NCI-H82 (cell line): ENCODE data around the gene CD99L2.
"Not testable (repeated sequence)": the region's sequence is repeated elsewhere in the genome, so short reads cannot be mapped to it uniquely, and the experiment has no call there.

Experiments used
- DNase-seq: peaks from one replicate; lab custom pipeline; 2025; lab: John Stamatoyannopoulos, UW

Gene CD99L2

DNA sequence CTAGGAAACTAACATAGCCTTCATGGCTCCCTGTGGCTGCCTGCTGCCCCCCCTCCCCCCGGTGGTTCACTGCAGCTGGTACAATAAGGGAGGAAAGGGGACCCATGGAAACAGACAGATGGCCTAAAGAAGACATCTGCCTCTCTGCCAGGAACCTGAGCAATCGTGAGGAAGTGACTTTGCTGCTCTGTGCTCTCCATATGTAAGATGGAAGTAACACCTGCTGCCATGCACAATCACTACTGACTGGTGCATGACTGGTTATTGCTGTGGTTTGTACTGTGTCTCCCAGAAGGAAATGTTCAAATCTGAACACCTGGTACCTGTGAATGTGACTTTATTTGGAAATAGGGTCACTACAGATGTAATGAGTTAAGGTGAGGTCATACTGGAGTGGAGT, 43.6 kb downstream of the CD99L2 start:
- DNase-seq: peak; percentile 36

DNA sequence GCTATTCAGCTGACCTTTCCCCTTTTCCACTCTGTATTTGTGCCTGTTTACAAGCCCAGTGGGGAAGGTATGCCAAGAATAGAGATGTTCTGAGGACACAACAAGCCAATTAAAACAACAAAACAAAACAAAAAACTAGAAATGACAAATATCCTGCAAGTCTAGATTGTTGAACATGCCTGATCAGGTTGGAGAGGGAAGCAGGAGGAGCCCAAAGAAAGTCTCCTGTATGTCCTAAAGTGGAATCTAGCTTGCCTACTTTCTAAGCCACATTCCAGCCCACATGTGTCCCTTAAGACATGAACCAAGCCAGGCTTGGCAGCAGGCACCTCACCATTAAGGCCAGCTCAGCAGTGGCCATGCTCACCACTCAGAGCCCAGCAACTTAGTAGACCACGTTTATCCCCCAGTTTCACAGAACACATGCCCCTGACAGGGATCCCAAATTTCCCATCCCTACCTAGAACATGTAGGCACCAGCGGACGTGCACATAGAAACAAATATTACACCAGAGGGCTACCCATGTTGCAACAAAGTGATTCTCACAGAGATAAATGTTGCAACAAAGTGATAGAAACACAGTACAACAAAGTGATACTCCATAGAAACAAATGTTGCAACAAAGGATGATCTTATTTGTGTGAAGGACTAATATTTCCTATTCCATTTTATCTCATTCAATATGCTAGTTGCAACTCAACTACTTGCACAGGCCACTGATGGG, 48.3 kb downstream of the CD99L2 start:
- no peak for DNase-seq

- DNase-seq: no peak
Observed at GRCh38 chrX:150849486-150849885, 49.0 kb downstream of the CD99L2 start.

- DNase-seq: no peak
Observed at GRCh38 chrX:150848914-150849365, 49.5 kb downstream of the CD99L2 start.

DNA sequence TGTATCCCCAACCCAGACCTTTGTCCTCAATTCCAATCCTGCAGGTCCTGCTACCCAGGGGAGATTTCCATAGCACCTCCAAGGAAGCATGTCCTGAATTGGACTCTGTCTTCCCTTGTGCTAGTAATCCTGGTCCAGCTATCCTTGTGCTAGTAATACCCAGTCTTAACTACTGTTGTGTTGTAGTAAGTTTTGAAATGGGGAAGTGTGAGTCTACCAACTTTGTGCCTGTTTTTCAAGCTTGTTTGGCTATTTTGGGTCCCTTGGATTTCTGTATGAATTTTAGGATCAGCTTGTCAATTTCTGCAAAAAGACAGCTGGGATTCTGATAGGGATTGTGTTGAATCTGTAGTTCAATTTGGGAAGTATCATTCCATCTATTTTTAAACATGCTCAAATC, 51.4 kb downstream of the CD99L2 start:
- DNase-seq: no peak

DNA sequence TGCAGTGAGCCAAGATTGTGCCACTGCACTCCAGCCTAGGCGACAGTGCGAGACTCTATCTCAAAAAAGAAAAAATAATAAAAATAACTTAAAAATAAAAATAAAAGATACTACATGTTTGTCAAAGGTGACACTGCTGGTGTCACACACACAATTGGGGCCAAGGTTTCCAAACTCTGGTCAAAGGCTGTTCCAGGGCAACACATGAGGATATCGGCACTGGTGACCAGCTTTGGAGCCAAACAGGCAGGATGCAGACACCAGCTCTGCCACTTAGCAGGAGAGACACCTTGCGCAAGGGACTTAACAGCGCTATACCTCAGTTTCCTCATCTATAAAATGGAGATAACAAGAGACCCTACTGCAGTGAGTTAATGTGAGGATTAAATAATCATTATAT, 52.3 kb downstream of the CD99L2 start:
- DNase-seq: no peak

- no peak for DNase-seq
Observed at GRCh38 chrX:150845091-150845490, 53.4 kb downstream of the CD99L2 start.

DNA sequence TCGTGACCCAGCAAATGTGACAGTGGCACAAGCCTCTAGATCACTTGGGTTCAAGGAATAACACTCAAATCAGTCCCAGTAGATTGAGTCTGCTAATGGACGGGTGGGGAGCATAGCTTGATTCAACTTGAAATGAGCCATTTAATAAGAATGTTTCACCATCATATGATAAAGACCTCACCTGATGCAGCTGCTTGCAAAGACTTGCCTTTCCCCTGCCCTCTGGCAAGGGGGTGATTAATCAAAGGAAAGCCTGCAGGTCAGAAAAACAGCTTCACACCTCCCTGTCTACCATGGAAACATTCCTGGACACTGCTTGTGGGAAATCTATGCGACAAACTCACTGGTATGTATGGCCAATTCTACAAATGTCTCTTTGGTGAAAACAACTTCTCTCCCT, 54.5 kb downstream of the CD99L2 start:
- DNase-seq: no peak

- DNase-seq: peak; percentile 5
Observed at GRCh38 chrX:150842198-150842685, 56.2 kb downstream of the CD99L2 start.

DNA sequence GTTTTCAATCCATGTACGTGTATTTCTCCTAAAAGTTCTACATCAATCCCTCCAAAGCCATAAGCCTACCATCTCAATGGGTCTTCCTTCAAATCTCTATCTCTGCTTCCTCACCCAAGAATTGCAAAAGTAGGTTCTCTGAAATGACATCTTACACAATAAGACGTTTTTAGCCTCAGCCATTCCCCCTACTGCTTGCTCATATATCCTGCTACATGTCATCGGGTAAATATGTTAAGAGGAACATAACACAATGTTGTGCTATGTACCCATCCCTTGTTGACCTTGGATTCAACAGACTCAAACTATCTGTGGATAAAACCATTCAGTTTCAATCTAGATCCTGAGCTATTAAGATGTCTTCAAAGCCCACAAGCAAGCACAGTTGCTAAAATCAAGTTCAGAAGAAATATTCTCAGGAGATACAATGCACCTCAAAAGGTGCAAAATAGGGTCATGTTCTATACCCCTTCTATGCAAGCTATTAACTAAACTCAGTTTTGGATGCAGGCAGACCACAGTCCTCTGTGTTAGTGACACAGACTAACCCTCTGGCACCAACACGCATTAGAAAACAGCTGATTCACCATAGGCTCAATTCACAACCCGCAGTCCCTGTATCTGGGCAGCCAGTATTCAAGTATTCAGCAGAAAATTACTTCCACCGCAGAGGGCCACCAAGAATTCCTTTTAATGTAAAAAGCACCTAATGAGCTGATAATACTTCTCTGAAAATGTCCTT, 56.8 kb downstream of the CD99L2 start:
- no peak for DNase-seq

DNA sequence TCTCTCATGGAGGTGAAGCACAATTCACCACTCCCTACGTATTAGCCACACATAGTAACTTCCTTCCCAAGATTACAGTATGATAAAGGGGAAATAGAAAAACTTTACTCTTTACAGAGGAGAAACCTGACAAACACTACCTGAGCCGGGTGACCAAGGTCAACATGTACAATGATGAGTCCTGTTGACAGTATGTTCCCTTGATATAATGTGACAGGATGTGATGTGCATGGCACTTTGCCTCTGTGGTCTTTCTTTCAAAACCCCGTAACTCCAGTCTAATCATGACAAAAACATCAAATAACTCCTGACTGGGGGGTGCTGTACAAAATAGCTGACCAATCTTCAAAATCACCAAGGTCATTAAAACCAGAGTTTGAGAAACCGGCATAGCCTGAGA, 60.6 kb downstream of the CD99L2 start:
- DNase-seq: no peak

- DNase-seq: no peak
Observed at GRCh38 chrX:150834695-150835094, 63.8 kb downstream of the CD99L2 start.

- DNase-seq: no peak
Observed at GRCh38 chrX:150833454-150834056, 64.9 kb downstream of the CD99L2 start.

DNA sequence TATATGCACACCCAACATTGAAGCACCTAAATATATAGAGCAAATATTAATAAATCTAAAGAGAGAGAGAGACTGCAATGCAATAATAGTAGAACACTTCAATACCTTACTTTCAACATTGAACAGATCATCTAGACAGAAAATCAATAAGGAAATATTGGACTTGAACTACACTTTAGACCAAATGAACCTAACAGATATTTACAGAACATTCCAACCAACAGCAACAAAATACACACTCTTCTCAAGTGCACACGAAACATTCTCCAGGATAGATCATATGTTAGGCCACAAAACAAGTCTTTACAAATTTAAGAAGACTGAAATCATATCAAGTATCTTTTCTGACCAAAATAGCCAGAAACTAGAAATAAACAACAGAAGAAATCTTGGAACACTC, 66.6 kb downstream of the CD99L2 start:
- DNase-seq: no peak

- DNase-seq: no peak
Observed at GRCh38 chrX:150828785-150829184, 69.7 kb downstream of the CD99L2 start.

- not testable (repeated sequence) for DNase-seq
Observed at GRCh38 chrX:150824352-150824751, 74.1 kb downstream of the CD99L2 start.

DNA sequence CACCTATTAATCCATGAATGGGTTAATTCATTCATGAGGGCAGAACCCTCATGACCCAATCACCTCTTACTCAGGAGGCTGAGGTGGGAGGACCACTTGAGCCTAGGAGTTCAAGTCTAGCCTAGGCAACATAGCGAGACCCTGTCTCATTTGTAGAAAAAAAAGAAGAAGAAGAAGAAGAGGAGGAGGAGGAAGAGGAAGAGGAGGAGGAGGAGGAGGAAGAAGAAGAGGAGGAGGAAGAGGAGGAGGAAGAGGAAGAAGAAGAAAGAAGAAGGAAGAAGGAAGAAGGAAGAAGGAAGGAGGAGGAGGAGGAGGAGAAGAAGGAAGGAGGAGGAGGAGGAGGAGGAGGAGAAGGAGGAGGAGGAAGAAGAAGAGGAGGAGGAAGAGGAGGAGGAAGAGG, 74.6 kb downstream of the CD99L2 start:
- not testable (repeated sequence) for DNase-seq

DNA sequence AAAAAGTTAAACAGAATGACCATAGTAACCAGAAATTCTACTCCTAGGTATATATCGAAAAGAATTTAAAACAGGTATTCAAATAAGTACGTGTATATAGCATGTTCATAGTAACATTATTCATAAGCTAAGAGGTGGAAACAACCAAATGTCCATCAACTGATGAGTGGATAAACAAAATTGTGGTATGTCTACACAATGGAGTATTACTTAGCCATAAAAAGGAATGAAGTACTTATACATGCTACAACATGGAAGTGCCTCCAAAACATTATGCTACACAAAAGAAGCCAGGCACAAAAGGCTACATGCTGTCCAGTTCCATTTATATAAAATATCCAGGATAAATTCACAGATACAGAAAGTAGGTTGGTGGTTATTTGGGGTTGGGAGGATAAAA, 76.5 kb downstream of the CD99L2 start:
- DNase-seq: no peak

DNA sequence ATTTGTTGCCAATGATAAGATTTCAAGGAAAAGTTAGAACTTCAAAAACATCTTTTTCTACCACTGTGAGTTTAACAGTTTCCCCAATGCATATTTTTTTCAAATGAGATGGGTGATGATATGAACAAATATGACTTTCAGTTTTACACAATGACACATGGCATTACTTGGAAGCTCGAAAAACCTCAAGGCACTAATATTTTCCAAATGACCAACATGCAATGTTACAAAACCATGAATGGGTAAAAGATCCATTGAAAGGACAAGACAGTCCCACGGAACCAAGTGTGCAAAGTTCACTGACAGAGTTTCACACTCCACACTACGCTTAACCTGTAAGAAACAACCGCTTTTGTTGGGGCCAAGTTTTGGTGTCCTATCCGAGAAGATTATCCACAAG, 84.5 kb downstream of the CD99L2 start:
- no peak for DNase-seq

DNA sequence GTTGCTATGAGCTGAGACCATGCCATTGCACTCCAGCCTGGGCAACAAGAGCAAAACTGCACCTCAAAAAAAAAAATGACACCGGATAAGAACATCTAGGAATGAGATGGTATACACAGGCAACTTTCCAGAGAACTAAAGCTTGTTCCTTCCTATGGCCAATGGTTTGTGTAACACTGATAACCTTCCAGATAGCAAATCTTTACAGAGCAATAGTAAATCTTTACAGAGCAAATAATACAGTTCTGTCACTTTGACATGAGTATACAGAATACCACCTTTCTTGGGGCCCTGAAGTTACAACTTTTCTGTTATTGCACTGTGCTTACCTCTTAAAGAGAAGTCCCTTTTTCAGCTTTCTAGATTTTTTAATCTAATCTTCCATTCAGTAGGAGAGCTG, 91.6 kb downstream of the CD99L2 start:
- no peak for DNase-seq

- DNase-seq: no peak
Observed at GRCh38 chrX:150805736-150806135, 92.7 kb downstream of the CD99L2 start.

- no peak for DNase-seq
Observed at GRCh38 chrX:150792949-150793527, 105.4 kb downstream of the CD99L2 start.

GRCh38 chrX:150790021-150790420, 108.4 kb downstream of the CD99L2 start:
- no peak for DNase-seq
